IPS-NIHi7 (cell line): Measurements from ENCODE around the gene KRTAP15-1.

Experiments
- DNase-seq: peaks from one replicate; pipeline ENCODE4 v3.0.0; 2012; ENCODE audit warnings: mixed read lengths; ENCODE audit errors: extremely low spot score

Gene KRTAP15-1

DNA sequence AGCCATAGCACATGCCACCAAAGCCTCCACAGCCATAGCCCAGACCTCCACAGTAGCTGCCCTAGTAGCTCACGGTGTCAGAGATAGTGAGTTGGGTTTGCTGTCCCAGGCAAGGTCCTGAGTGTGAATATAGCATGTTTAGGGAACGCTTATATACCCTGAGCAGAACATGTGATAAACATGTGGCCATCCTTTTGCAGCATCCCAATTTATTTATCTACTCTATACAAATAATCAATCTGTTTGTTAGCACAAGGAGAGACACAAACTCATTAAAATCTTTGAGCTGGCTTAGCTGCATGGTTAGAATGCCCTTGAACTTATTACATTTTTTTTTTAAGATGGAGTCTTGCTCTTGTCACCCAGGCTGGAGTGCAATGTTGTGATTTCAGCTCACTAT lies 47.3 kb downstream of the KRTAP15-1 start, which contains the start of gene KRTAP19-2:
Gene KRTAP19-2, minus strand, starts transcription at position 101 of the 400 bp plus-strand sequence. Its CDS starts 88 bp downstream, at position 13.
- no peak for DNase-seq
